HG02588 (cell line): Measurements from ENCODE around the gene ABRACL.

ENCODE experiments used
- ATAC-seq: cut with Tn5 transposase; IDR thresholded peaks from one replicate; pipeline ENCODE4 v1.9.1; 2021; ENCODE audit warnings: mild to moderate bottlenecking, moderate library complexity; ENCODE audit not compliant: unreplicated experiment

ABRACL gene

GRCh38 chr6:139051396-139052060 is 23.0 kb downstream of the ABRACL start:
- ATAC-seq = no peak

DNA sequence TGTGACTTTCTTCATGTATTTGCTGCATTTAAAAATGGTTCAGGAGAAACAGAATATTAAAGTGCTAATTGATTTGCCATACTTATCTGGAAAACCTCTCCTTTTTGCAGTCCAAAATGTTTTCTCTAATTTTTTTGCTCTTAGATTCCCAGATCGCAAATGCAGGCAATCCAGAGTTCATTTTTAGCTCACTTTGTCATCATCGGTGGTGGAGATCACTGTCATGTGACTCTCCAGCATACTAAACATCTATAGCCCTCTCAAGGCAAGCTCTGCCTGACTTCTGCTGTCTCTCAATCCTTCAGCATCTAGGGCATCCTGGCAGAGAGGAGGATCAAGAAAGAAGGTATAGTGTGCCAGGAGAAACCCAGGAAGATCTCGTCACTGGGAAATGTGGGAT is 24.8 kb downstream of the ABRACL start:
- no peak for ATAC-seq

DNA sequence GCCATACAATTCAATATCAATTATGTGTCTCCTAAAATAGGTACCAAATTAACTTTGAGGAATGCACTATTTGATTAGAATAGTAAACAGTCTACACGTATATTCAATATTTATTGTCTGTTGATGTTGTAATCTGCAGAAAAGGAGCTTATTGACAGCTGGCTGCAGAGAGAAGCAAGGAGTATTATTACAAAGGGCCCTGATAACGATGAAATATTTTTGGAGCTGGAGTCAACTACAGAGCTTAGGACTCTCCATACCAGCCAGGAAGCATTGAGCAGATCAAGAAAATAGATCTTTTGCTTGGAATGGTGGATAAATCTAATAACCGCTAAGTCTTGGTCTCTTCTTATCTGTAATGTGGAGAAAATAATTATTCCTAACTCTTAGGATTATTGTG is 25.5 kb downstream of the ABRACL start:
- ATAC-seq = no peak

DNA sequence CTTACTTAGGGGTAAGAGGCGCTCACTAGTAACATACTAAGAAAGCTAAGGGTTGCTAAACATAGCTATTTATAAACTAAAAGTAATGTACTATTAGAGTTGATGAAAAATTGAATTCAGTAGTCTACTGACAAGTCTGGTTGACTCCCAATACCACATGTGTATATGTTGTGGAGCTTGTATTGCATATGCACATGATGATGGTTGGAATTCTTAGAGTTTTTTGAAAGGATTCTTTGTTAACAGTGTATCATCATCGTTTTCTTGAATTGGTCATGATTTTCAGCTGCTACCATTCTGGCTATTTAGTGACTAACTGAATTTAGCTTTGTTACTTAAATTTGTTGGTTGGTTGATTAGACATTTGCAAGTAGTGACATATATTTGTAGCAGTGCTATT is 27.2 kb downstream of the ABRACL start:
- no peak for ATAC-seq

DNA sequence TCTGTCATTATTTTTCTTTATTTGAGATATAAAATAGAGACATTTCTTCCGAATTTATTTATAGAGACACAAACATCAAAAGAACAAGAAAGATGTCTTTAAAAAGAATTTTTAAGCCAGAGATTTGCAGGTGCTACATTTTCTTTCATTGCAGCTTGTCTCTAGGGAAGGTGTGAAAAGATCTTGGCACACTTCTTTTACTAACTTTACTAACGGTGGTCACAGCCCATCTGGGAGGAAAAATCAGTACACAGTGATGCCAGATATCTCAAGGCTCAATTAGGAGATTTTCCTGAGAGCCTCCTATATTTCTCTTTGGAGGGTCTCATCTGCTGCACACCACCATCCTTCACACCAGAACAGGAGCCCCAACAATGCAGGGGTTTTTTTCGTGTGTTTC is 29.5 kb downstream of the ABRACL start:
- ATAC-seq = no peak

GRCh38 chr6:139060332-139060731 is 31.8 kb downstream of the ABRACL start:
- ATAC-seq = no peak

DNA sequence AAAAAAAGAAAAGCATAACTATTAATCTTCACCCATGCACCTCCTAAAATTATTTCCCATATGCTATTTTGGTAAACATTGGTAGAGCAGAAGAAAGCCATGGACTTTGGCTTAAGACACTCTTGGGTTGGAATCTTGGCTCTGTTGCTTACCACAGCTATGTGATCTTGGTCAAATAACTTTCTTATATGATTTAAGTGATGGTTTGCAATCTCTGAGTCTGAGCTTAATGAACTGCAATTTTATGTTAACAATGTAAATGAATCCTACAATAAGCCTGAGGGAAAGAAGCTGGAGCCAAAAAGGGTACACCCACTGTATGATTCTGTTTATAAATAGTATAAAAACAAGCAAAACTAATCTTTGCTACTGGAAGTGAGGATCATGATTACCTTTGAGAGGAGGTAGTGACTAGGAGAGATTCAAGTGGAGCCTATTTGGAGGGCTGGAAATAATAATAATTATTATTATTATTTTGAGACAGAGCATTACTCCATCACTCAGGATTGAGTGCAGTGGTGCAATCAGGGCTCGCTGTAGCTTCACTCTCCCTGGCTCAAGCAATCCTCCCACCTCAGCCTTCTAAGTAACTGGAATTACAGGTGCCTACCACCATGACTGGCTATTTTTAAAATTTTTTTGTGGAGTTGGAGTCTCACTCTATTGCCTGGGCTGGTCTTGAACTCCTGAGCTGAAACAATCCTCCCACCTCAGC is 34.5 kb downstream of the ABRACL start:
- ATAC-seq = no peak

DNA sequence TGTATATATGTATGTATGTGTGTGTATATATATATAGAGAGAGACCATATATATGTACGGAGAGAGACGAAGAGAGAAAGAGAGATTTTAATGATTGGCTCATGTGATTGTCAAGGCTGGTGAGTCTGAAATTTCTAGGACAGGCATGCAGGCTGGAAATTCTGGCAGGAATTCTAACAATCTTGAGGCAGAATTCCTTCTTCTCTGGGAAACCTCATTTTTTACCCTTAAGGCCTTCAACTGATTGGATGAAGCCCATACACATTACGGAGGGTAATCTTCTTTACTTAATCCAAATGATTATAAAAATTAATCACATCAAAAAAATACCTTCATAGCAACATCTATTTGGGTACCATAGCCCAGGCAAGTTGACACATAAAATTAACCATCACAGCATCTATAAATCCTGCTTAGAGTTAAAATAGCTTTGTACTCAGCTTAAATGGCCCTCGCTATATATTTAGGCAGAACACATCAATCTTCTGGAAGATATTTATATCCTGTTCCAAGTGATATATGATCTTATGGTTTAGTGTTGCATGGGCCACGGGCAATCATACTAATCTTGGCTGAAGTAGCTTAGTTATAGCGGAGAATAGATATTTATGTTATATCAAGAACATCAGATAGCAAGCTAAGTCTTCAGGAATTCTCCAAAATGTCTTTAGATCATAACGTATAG is 36.6 kb downstream of the ABRACL start:
- ATAC-seq = no peak

GRCh38 chr6:139066080-139066479 is 37.5 kb downstream of the ABRACL start:
- ATAC-seq = no peak

DNA sequence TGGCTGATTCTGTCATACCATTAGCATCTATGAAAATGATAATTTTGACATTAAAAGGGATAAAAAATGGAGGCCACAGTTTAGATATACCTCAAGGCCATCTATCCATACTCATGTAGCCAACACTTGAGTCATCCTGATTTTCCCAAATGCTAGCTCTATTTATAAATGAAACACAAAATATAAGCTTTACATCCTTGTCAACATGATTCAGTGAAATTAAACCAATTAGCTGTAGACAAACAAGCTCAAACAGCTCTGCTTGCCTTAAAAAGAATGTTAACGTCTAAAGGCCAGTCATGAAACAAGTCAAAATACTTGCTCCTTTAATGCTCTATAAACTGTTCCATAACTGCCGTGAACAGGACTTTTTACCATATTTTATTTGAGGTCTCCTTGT is 40.3 kb downstream of the ABRACL start:
- ATAC-seq = no peak

GRCh38 chr6:139073118-139073517 is 44.6 kb downstream of the ABRACL start:
- no peak for ATAC-seq

- no peak for ATAC-seq
Observed at GRCh38 chr6:139079018-139079417, 50.5 kb downstream of the ABRACL start.

DNA sequence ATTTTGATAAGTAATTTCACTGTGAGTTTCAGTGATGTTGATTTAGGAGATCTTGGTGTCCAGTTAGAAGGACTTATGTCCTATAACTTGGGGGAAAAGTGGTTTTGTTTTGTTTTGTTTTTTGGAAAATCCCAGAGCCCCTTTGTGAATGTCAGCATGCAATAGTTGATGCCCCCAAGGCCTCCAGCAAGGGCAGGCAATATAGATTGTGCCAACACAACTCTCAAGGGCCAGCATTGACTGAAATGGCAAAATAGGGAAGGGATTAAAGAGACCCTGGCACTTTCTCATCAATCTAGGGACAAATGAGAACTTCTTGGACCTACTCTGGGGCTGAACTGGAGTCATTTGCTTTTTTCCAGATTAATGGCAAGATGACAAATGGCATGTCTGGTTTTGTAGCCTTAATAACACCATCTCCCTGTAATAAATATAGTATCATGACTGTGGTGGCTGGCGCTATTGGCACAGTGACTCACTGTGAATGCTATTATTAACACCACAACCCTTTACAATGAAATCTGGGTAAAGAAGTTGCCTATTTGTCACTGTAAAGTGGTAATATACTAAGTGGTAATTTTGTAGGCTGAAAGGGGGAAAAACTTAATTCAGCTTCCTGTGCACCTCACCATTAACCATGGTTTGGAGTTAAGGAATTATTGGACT is 51.8 kb downstream of the ABRACL start:
- no peak for ATAC-seq

DNA sequence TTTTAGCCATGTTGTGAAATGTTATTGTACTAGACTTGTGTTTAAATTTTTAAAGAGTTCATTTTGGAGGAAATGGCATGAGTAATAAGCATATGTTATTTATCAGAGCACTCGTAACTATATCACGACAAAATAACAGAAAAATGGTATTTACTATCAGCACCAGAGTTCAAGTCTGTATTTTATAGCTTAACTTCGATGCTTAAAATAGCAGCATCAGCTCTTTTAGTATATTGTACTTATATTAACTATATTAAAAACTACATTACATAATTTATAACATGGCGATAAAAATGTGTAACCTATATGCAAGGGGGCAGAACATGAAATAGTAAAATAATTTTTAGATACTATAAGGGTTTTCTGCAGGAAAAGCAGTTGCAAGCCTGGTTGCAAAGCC is 52.9 kb downstream of the ABRACL start:
- no peak for ATAC-seq

DNA sequence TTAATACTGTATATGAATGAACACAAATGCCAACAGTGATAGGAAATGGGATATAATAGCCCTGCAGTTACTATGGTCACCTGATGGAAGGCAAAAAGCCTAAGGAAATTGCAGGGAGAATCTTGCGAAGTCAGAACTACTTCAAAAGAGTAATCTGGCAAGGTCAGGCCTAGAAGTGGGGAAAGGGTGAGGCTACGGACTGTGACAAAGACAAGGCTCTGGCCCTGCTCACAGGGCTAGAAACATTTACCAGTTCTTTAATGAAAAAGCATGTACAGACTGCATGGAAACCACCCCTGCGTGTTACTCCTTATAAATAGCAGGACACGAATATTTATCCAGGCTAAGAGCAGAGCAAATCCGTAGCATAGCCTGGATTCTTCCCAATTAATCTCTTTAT is 53.8 kb downstream of the ABRACL start:
- no peak for ATAC-seq

DNA sequence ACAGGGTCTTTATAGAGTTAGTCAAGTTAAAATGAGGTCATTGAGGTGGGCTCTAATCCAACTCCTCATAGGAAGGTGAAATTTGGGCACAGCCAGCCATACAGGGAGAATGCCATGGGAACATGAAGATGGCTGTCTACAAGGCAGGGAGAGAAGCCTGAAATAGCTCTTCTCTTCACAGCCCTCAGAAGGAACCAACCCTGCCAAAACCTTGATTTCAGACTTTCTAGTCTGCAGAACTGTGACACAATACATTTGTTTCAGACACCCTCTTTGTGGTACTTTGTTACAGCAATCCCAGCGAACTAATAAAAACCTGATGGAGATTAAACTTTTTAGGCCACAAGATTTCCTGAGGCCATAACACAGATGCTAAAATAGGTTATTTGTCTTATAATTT is 63.3 kb downstream of the ABRACL start:
- no peak for ATAC-seq
